BLaER1 (cell line): Measurements from ENCODE around the gene SLC17A4.

Experiments used
- H3K27ac ChIP-seq: shearing (Covaris generic); formaldehyde crosslinking; 2 replicates; pipeline ENCODE4 v1.8.1; 2022
- H3K27me3 ChIP-seq: shearing (Covaris generic); formaldehyde crosslinking; 2 replicates; pipeline ENCODE4 v1.8.1; 2022
- H3K36me3 ChIP-seq: shearing (Covaris generic); formaldehyde crosslinking; 2 replicates; pipeline ENCODE4 v1.8.1; 2022
- H3K4me1 ChIP-seq: shearing (Covaris generic); formaldehyde crosslinking; 2 replicates; pipeline ENCODE4 v1.8.1; 2022
- H3K4me2 ChIP-seq: shearing (Covaris generic); formaldehyde crosslinking; 2 replicates; pipeline ENCODE4 v1.8.1; 2022
- H3K4me3 ChIP-seq: shearing (Covaris generic); formaldehyde crosslinking; 2 replicates; pipeline ENCODE4 v1.8.1; 2022
- H3K9ac ChIP-seq: shearing (Covaris generic); formaldehyde crosslinking; 2 replicates; pipeline ENCODE4 v1.8.1; 2022
- H3K9me3 ChIP-seq: shearing (Covaris generic); formaldehyde crosslinking; 2 replicates; pipeline ENCODE4 v1.8.1; 2022
- H4K20me1 ChIP-seq: shearing (Covaris generic); formaldehyde crosslinking; 2 replicates; pipeline ENCODE4 v1.8.1; 2022
- Cebpa-rat ChIP-seq: shearing (Covaris generic); IDR thresholded peaks from 2 replicates; pipeline ENCODE4 v1.8.1; 2022

SLC17A4 gene, protein sequence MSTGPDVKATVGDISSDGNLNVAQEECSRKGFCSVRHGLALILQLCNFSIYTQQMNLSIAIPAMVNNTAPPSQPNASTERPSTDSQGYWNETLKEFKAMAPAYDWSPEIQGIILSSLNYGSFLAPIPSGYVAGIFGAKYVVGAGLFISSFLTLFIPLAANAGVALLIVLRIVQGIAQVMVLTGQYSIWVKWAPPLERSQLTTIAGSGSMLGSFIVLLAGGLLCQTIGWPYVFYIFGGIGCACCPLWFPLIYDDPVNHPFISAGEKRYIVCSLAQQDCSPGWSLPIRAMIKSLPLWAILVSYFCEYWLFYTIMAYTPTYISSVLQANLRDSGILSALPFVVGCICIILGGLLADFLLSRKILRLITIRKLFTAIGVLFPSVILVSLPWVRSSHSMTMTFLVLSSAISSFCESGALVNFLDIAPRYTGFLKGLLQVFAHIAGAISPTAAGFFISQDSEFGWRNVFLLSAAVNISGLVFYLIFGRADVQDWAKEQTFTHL

DNA sequence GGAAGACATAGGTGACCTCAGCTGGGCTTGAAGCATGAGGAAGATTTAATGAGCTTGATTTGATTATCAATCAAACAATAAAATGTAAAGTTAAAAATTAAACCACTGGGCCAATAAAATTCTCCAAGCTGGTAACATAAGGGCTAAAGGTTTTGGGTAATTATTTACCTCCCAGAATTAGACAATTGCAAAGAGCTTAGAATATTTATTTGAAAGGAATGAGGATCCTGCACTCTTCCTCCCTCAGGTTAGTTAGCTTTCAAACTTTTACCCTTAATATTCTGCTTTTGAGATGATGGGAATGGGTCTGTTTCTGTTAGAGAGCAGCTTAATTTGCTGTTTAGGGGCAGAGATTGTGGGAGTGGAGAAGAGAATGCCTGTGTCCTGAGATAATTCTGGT, at the start of gene SLC17A4:
SLC17A4 (plus strand) TSS at position 208 of the 400 bp plus-strand sequence. CDS start 7,221 bp downstream, outside the sequence.
- no peaks in the 10 kb centered on the region for H3K4me1 ChIP-seq
- H4K20me1 ChIP-seq = no peaks in the 10 kb centered on the region
- no peaks in the 10 kb centered on the region for H3K9me3 ChIP-seq
- no peaks in the 10 kb centered on the region for H3K36me3 ChIP-seq
- TF ChIP-seq Cebpa-rat = no peak
- no peaks in the 10 kb centered on the region for H3K27me3 ChIP-seq
- H3K4me3 ChIP-seq = no peak within 1 kb of the TSS
- no peak within 1 kb of the TSS for H3K27ac ChIP-seq
- no peak within 1 kb of the TSS for H3K4me2 ChIP-seq
- no peak within 1 kb of the TSS for H3K9ac ChIP-seq

DNA sequence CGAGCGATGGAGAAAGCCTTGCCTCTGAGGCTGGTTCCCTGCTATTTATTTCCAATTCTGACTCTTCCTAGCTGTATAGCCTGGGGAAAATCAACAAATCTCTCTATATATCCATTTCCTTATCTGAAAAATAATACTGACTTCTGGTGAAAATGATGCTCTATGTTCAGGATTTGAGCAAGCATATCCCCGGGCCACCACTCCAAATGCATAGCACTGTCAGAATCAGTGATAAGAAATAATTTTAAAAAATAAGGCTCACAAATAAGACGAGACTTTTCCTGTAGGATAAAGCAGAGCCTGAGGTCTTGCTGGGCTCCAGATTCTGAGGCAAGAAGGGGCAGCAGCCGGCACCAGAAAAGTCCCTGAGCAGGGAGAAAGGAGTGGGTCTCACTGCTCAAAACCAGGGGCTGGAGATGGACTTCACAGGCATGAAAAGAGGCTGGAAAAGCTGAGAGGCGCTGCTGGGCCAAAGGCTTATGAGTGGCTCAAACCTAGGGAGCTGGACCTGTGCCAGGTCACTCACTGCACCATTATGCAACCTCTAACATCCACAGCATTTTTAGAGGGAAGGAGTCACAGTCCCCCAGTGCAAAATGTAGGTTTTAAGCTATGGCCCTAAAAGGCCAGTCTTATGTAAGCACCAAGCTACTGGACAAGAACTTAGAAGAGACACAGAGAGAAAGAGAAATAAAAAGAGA, 48.1 kb upstream of the SLC17A4 start:
- H3K27ac ChIP-seq = no peak overlapping the region

DNA sequence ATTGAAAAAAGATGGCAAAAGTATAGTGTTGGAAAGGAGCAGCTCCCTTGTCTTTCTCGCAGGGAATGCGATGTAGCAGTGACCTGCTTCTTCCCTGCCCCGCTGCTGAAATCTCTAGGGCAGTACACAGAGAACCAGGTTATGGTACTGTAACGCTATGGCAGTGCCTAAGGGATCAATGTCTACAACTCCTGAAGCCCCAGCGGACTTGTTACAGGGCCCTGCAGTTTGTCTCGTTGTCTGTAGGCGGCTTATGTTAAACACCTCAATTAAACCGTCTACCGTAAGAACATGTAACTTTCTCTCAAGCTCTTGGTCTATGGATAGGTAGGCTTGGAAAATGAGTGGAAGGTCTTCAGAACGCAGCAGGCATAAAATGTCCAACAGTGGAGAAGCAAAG, 44.8 kb upstream of the SLC17A4 start:
- Histone ChIP-seq H3K4me2 (no peak overlapping the region), H3K9ac (no peak overlapping the region), H4K20me1 (no peaks in the 10 kb centered on the region), H3K36me3 (no peaks in the 10 kb centered on the region), H3K27me3 (no peaks in the 10 kb centered on the region), H3K9me3 (peaks cover 5% of the 10 kb centered on the region; the same call in 1 of the 2 replicates), H3K4me3 (no peak overlapping the region), H3K27ac (no peak overlapping the region), H3K4me1 (no peaks in the 10 kb centered on the region)
- no peak for TF ChIP-seq Cebpa-rat

More for the DNA sequence above, 48.1 kb upstream of the SLC17A4 start:
- Histone ChIP-seq H3K4me2 (no peak overlapping the region), H3K9ac (no peak overlapping the region), H3K4me1 (no peaks in the 10 kb centered on the region), H3K36me3 (no peaks in the 10 kb centered on the region), H3K27me3 (no peaks in the 10 kb centered on the region), H3K4me3 (no peak overlapping the region), H3K9me3 (no peaks in the 10 kb centered on the region), H4K20me1 (no peaks in the 10 kb centered on the region)
- TF ChIP-seq Cebpa-rat = no peak

DNA sequence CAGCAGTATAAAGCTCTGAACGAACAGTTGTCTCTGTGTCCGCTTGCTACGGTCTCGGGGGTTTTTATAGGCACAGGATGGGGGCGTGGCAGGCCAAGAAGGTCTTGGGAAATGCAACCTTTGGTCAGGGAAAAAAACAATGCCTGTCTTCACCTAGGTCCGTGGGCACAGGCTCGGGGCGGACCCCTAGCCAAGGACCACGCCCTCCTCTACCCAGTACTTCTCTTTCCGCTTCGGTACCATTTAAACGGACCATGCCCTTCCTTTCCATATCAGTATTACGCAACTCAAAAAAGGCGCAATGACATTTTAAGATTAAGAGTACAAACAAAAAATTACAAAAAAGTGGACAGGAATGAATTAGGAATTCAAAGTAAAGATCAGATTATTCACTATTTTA, 44.3 kb upstream of the SLC17A4 start:
- no peaks in the 10 kb centered on the region for H3K27me3 ChIP-seq
- no peak overlapping the region for H3K4me3 ChIP-seq
- H4K20me1 ChIP-seq = no peaks in the 10 kb centered on the region
- H3K9ac ChIP-seq = no peak overlapping the region
- H3K27ac ChIP-seq = no peak overlapping the region
- no peaks in the 10 kb centered on the region for H3K4me1 ChIP-seq
- H3K9me3 ChIP-seq = peaks cover 5% of the 10 kb centered on the region; the same call in 1 of the 2 replicates
- H3K4me2 ChIP-seq = no peak overlapping the region
- TF ChIP-seq Cebpa-rat = peak; percentile 79
- H3K36me3 ChIP-seq = no peaks in the 10 kb centered on the region

DNA sequence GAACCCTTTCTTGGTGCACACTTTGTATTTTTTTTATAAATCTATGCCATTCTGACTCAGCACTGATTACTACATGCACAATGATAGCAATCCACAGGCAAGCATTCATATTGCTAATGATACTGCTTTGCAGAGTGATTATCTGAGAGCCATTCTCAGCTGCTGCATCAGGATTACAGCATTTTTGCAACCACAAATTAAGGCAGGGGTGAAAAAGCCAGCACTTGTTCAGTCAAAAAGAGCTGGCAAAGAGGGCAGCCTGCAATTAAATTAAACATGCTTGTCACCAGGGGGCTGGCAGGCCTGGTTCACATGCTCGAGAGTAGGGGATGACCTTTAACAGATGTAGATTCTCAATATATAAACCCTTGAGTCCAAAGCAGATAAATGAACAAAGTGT, 40.7 kb upstream of the SLC17A4 start:
- Histone ChIP-seq H3K27ac (no peak overlapping the region), H3K4me2 (no peak overlapping the region), H3K36me3 (no peaks in the 10 kb centered on the region), H3K9ac (no peak overlapping the region), H3K27me3 (no peaks in the 10 kb centered on the region), H3K9me3 (peaks cover 5% of the 10 kb centered on the region; the same call in 1 of the 2 replicates), H3K4me1 (no peaks in the 10 kb centered on the region), H4K20me1 (no peaks in the 10 kb centered on the region), H3K4me3 (no peak overlapping the region)
- TF ChIP-seq Cebpa-rat = no peak

DNA sequence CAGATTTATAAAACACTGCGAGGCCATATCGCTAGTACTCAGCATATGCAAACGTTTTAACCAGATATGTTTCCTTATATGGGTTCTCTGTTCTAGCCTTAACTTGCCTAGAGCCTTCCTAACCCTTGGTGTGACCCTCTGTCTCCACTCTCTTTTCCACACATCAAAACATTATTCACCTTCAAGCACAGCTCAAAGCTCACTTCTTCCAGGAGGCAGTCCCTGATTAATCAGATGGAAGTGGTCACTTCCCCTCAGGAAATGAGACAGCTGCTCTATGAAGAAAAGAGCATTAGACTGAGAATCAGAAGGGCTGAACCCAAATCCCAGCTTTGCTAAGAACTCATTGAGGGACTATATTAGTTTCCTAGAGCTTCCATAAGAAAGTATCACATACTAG, 39.8 kb upstream of the SLC17A4 start:
- H3K9ac ChIP-seq = no peak overlapping the region
- H3K36me3 ChIP-seq = no peaks in the 10 kb centered on the region
- no peak overlapping the region for H3K4me2 ChIP-seq
- H3K27ac ChIP-seq = no peak overlapping the region
- no peaks in the 10 kb centered on the region for H3K27me3 ChIP-seq
- TF ChIP-seq Cebpa-rat = no peak
- H4K20me1 ChIP-seq = no peaks in the 10 kb centered on the region
- no peaks in the 10 kb centered on the region for H3K4me1 ChIP-seq
- peaks cover 5% of the 10 kb centered on the region; the same call in 1 of the 2 replicates for H3K9me3 ChIP-seq
- no peak overlapping the region for H3K4me3 ChIP-seq

DNA sequence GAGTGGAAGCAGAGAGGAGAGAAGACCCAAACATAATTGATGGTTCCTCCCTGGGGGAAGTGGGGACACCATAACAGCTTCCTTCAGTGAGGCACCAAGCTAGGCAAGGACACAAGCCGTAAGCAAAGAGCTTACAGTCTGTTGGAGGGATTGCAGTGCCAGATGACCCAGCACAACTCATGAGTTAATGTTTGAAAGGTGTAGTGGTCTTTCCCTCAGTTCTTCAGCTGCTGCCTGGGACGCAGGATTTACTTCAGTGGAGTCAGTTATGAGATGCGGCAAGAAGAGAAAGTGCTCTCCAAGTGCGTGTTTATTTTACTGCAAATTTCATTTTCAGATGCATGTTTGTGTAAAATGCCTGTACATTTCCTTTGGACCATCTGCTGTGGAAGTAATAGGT, 38.7 kb upstream of the SLC17A4 start:
- Histone ChIP-seq H3K36me3 (no peaks in the 10 kb centered on the region), H3K27ac (no peak overlapping the region), H3K9ac (no peak overlapping the region), H3K4me2 (no peak overlapping the region), H3K4me1 (no peaks in the 10 kb centered on the region), H3K4me3 (no peak overlapping the region), H4K20me1 (no peaks in the 10 kb centered on the region), H3K9me3 (peaks cover 5% of the 10 kb centered on the region; the same call in 1 of the 2 replicates), H3K27me3 (no peaks in the 10 kb centered on the region)
- TF ChIP-seq Cebpa-rat = no peak

DNA sequence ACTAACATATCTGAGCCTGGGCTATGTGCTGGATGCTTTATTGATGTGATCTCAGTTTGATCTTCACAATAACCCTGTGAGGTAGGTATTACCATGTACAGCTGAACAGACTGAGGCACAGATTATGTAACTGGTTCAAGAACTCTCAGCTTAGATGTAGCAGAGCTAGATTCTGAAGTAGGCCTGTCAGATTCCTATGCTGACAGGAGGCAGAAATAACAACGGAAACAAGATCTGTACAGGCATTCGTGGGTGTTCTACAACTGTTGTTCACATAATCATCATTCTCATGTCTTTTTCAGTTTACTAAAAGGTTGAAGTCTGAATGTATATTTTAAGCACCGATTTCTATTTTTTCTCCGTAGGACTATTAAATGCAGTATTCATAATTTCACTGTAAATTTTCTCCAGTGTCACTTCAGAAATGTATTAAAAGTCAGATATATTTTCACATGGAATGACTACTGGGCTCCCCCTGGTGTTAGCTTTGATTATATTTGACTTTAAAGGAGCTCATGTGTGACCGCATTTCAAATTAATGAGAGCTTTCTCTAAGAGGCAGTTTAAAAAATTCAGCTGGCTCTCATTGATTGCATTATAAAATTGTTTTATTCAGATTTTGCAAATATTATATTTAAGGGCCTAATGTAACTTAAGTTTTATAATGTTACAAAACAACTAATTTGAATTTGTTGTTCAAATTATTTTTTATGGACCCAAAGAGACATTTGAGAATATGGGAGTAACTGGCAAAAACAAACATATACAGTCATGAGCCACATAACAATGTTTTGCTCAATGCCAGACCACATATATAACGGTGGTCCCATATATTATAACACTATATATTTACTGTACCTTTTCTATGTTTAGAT, 36.4 kb upstream of the SLC17A4 start:
- H3K9ac ChIP-seq = no peak overlapping the region
- H3K27ac ChIP-seq = no peak overlapping the region
- no peaks in the 10 kb centered on the region for H3K36me3 ChIP-seq
- no peaks in the 10 kb centered on the region for H3K9me3 ChIP-seq
- no peak overlapping the region for H3K4me2 ChIP-seq
- TF ChIP-seq Cebpa-rat = no peak
- no peaks in the 10 kb centered on the region for H4K20me1 ChIP-seq
- no peak overlapping the region for H3K4me3 ChIP-seq
- no peaks in the 10 kb centered on the region for H3K4me1 ChIP-seq
- H3K27me3 ChIP-seq = no peaks in the 10 kb centered on the region

DNA sequence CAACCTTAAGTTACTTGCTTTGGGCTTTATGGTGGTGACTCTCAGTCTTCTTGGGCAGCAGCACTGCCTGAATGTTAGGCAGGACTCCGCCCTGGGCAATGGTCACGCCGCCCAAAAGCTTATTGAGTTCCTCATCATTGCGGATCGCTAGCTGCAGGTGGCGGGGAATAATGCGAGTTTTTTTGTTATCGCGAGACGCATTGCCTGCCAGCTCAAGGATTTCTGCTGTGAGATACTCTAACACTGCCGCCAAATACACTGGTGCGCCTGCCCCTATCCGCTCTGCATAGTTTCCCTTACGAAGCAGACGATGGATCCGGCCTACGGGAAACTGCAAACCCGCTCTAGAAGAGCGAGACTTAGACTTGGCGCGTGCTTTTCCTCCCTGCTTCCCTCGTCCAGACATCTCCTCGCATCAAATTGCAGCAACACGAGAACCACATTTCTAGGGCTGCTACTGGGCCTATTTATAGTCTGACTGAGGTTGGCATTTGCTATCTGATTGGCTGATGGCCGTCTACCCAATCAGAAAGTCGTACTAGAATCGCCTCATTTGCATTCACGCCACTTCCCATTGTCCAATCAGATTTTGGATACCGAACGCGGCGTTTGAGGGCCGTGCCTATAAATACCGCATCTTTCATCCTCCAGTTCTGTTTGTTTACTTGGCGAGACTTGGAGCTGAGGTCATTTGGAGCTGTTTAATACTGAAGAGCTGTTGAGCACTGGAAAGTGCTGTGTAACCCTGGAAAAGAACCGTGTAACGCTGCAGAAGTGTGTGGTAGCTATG, 28.2 kb upstream of the SLC17A4 start:
- TF ChIP-seq Cebpa-rat = no peak
- Histone ChIP-seq H3K4me2 (no peak overlapping the region), H3K9ac (no peak overlapping the region), H3K4me1 (no peaks in the 10 kb centered on the region), H3K4me3 (no peak overlapping the region), H3K27ac (no peak overlapping the region), H3K36me3 (no peaks in the 10 kb centered on the region), H3K27me3 (no peaks in the 10 kb centered on the region), H3K9me3 (peaks cover 17% of the 10 kb centered on the region), H4K20me1 (no peaks in the 10 kb centered on the region)
